ENCODE results near the gene ANK2.

The ANK2 gene

DNA sequence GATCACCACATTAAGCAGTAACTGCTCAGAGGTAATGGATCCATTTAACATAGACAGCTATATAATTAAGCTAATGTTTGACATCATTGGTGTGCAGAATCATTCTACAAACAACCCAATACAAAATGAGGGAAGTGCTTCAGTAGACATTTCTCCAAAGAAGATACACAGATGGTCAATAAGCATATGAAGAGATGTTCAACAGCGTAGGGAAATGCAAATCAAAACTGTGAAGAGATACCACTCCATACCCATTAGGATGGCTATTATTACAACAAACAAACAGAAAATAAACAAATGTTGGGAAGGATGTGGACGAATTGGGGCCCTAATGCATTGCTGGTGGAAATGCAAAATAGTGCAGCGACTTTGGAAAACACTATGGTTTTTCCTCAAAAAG, 294.6 kb downstream of the ANK2 start:
- DNase-seq (ENCODE audit: low read depth in 1 of 2, low spot score in 1 of 2), result no peak
- no peaks in the 10 kb centered on the region for H3K27me3 ChIP-seq (ENCODE audit: insufficient read depth, poor library complexity, severe bottlenecking)
- H3K4me3 ChIP-seq (replicated peaks; ENCODE audit: insufficient read depth, low read length), result no peak overlapping the region
- no peak overlapping the region for H3K27ac ChIP-seq (replicated peaks)
- TF ChIP-seq, protein P1, sequence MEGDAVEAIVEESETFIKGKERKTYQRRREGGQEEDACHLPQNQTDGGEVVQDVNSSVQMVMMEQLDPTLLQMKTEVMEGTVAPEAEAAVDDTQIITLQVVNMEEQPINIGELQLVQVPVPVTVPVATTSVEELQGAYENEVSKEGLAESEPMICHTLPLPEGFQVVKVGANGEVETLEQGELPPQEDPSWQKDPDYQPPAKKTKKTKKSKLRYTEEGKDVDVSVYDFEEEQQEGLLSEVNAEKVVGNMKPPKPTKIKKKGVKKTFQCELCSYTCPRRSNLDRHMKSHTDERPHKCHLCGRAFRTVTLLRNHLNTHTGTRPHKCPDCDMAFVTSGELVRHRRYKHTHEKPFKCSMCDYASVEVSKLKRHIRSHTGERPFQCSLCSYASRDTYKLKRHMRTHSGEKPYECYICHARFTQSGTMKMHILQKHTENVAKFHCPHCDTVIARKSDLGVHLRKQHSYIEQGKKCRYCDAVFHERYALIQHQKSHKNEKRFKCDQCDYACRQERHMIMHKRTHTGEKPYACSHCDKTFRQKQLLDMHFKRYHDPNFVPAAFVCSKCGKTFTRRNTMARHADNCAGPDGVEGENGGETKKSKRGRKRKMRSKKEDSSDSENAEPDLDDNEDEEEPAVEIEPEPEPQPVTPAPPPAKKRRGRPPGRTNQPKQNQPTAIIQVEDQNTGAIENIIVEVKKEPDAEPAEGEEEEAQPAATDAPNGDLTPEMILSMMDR (IDR thresholded peaks at IDR 0.05; ENCODE audit: insufficient read depth, low read length), result no peak
- TF ChIP-seq SPI1 (IDR thresholded peaks at IDR 0.05; ENCODE audit: borderline replicate concordance, low read depth) (no peak), POLR2AphosphoS5 (IDR thresholded peaks at IDR 0.05; ENCODE audit: low read depth) (no peak), GABPA (IDR thresholded peaks at IDR 0.05; ENCODE audit: low read depth) (no peak)
- TF ChIP-seq, protein P2, sequence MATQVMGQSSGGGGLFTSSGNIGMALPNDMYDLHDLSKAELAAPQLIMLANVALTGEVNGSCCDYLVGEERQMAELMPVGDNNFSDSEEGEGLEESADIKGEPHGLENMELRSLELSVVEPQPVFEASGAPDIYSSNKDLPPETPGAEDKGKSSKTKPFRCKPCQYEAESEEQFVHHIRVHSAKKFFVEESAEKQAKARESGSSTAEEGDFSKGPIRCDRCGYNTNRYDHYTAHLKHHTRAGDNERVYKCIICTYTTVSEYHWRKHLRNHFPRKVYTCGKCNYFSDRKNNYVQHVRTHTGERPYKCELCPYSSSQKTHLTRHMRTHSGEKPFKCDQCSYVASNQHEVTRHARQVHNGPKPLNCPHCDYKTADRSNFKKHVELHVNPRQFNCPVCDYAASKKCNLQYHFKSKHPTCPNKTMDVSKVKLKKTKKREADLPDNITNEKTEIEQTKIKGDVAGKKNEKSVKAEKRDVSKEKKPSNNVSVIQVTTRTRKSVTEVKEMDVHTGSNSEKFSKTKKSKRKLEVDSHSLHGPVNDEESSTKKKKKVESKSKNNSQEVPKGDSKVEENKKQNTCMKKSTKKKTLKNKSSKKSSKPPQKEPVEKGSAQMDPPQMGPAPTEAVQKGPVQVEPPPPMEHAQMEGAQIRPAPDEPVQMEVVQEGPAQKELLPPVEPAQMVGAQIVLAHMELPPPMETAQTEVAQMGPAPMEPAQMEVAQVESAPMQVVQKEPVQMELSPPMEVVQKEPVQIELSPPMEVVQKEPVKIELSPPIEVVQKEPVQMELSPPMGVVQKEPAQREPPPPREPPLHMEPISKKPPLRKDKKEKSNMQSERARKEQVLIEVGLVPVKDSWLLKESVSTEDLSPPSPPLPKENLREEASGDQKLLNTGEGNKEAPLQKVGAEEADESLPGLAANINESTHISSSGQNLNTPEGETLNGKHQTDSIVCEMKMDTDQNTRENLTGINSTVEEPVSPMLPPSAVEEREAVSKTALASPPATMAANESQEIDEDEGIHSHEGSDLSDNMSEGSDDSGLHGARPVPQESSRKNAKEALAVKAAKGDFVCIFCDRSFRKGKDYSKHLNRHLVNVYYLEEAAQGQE (IDR thresholded peaks at IDR 0.05; ENCODE audit: insufficient replicate concordance, low read depth), result no peak

- DNase-seq (ENCODE audit: low read depth in 1 of 2, low spot score in 1 of 2), result no peak
- no peaks in the 10 kb centered on the region for H3K27me3 ChIP-seq (ENCODE audit: insufficient read depth, poor library complexity, severe bottlenecking)
- no peak overlapping the region for H3K27ac ChIP-seq (replicated peaks)
- no peak overlapping the region for H3K4me3 ChIP-seq (replicated peaks; ENCODE audit: insufficient read depth, low read length)
- no peak for TF ChIP-seq POLR2AphosphoS5 (IDR thresholded peaks at IDR 0.05; ENCODE audit: low read depth)
- TF ChIP-seq, protein P1 (IDR thresholded peaks at IDR 0.05; ENCODE audit: insufficient read depth, low read length), result no peak
Observed at GRCh38 chr4:113347245-113347644, 297.8 kb downstream of the ANK2 start.

- Histone ChIP-seq H3K4me3 (replicated peaks; ENCODE audit: insufficient read depth, low read length) (no peak overlapping the region), H3K27me3 (ENCODE audit: insufficient read depth, poor library complexity, severe bottlenecking) (no peaks in the 10 kb centered on the region), H3K27ac (replicated peaks) (no peak overlapping the region)
- TF ChIP-seq, protein P1 (IDR thresholded peaks at IDR 0.05; ENCODE audit: insufficient read depth, low read length), result no peak
- no peak for TF ChIP-seq GABPA (IDR thresholded peaks at IDR 0.05; ENCODE audit: low read depth)
- no peak for TF ChIP-seq SPI1 (IDR thresholded peaks at IDR 0.05; ENCODE audit: borderline replicate concordance, low read depth)
- TF ChIP-seq POLR2AphosphoS5 (IDR thresholded peaks at IDR 0.05; ENCODE audit: low read depth), result no peak
- TF ChIP-seq, protein P2 (IDR thresholded peaks at IDR 0.05; ENCODE audit: insufficient replicate concordance, low read depth), result no peak
- DNase-seq (ENCODE audit: low read depth in 1 of 2, low spot score in 1 of 2), result no peak
Observed at GRCh38 chr4:113349430-113349829, 300.0 kb downstream of the ANK2 start.

DNA sequence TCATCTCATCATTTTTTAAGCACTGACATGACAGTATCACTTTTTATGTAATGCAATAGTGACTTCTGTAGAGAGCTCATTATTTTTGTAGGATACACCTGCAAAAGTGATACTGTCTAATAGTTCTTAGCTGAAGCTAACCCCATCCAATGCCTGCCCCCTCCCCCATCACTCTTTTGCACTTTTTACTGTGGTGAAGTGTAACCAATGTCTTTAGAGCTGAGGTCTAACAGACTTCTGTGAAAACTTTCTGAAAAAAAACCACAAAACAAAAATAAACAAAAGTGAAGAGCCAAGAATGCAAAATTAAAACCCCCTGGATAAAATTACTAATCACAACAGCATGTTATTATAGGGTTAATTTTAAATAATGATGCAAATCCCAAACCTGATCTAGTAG, 301.1 kb downstream of the ANK2 start:
- TF ChIP-seq, protein P2 (IDR thresholded peaks at IDR 0.05; ENCODE audit: insufficient replicate concordance, low read depth), result no peak
- TF ChIP-seq GABPA (IDR thresholded peaks at IDR 0.05; ENCODE audit: low read depth) (no peak), POLR2AphosphoS5 (IDR thresholded peaks at IDR 0.05; ENCODE audit: low read depth) (no peak), SPI1 (IDR thresholded peaks at IDR 0.05; ENCODE audit: borderline replicate concordance, low read depth) (no peak)
- TF ChIP-seq, protein P1 (IDR thresholded peaks at IDR 0.05; ENCODE audit: insufficient read depth, low read length), result no peak
- Histone ChIP-seq H3K27me3 (ENCODE audit: insufficient read depth, poor library complexity, severe bottlenecking) (no peaks in the 10 kb centered on the region), H3K27ac (replicated peaks) (no peak overlapping the region), H3K4me3 (replicated peaks; ENCODE audit: insufficient read depth, low read length) (no peak overlapping the region)
- DNase-seq (ENCODE audit: low read depth in 1 of 2, low spot score in 1 of 2), result no peak
